Jurkat, Clone E6-1 (cell line): Measurements from ENCODE around the gene UQCRHL.

Experiments
- DNase-seq: peaks from one replicate; pipeline ENCODE4 v3.0.0-alpha.2; 2011; ENCODE audit warnings: low read depth, low spot score
- H3K4me3 ChIP-seq: 2 replicates; pipeline ENCODE4 v1.5.1; 2011; ENCODE audit warnings: mild to moderate bottlenecking, low read length, control low read depth, moderate library complexity

Gene UQCRHL

DNA sequence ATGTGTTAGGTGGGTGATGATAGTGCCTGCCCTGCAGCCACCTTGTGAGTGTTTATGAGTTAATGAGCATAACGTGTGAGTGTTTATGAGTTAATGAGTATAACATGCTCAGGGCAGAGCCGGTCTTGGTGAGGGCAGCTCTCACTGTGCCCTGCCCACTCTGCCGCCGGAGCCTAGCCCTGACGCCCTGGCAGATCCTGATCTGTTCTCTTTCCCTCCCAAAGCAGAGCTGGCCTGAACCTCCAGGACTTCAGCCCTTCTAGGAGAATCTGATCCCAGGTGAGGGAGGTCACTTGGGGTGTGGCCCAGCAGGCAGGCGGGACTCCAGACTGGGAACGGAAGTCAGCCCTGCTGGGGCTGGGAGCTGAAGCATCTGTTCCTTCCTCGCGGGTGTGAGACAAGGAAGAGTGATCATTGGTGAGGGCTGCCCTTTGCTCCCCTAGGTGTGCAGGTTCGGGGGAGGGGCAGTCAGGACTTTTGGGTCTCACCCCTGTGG, 43.1 kb downstream of the UQCRHL start:
- DNase-seq, result no peak
- no peak overlapping the region for H3K4me3 ChIP-seq

DNA sequence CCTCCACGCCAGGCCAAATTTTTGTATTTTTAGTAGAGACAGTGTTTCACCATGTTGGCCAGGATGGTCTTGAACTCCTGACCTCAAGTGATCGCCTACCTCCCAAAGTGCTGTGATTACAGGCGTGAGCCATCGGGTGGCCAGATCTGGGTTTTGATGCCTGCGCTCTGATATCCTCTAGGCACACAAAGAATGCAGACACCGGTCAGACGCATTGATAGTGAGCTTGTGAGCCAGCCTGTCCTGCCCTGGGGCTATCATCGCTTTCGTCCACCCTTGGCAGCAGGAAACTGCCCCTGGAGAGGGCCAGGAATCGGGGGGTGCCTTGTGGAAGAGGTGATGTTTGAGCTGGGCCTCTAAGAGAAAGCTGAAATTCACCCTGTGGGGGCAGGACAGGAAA, 44.9 kb downstream of the UQCRHL start:
- H3K4me3 ChIP-seq, result no peak overlapping the region
- DNase-seq, result no peak

DNA sequence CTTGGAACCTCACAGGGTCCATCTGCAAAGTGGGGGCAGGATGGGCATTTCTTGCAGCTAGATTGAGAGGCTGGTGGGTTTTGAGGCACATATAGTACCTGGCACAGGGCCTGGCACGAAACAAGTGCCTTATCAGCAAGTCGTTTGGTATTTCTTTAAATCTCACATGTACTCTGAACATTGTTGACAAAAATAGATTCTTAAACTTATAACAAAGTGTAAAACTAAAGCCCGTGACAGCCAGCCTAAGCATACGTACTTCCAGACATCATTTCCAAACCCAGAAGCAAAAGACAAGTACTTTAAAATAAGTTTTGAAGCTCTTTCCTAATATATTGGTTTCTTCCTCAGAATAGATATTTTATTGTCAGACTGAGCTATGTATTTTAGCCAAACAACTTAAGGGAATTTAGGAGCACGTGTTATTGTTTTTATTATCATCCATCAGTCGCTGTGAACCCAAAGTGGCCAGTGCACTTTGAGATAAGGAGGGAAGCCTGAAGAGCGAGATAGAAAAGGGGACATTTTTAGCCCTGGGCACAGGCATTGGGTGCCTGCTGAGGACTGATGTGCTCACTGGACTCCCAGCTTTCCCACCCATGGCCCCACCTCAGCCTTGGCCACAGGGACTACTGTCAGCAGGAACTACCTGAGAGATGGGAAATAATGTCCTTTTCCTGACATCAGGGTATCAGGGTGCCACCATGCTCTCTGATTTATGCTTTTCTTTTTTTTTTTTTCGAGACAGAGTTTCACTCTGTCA, 45.9 kb downstream of the UQCRHL start:
- no peak for DNase-seq
- no peak overlapping the region for H3K4me3 ChIP-seq

DNA sequence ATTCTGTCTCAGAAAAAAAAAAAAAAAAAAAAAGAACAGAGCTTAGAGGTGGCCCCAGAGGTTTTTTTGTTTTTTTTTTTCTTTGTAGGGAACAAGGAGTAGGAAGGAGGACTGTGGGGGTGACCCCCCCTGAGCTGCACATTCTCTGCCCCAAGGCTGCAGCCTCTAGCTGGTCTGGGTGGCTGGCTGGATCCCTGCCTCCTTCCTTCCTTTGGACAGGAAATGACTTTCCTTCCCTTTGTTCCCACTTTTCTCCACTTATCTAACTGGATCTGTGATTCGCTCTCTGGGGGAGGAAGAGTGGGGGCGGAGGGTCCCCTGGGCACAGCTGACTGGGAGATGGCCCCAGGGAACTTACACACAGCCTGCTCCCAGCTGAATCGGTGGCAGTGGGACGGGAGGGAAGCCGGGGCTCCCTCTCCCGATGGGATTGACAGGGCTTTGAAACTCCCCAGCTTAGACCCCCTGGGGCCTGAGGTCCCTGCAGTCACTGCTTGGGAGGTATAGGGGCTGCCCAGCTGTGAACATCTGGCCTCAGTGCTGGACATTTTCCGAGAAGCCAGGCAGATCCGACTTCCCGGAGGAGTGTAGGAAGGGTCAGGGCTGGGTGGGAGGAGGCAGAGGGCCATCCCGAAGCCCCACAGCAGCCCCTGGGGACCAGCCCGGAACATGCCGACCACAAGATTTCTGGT, 46.8 kb downstream of the UQCRHL start:
- no peak for DNase-seq
- H3K4me3 ChIP-seq, result no peak overlapping the region

DNA sequence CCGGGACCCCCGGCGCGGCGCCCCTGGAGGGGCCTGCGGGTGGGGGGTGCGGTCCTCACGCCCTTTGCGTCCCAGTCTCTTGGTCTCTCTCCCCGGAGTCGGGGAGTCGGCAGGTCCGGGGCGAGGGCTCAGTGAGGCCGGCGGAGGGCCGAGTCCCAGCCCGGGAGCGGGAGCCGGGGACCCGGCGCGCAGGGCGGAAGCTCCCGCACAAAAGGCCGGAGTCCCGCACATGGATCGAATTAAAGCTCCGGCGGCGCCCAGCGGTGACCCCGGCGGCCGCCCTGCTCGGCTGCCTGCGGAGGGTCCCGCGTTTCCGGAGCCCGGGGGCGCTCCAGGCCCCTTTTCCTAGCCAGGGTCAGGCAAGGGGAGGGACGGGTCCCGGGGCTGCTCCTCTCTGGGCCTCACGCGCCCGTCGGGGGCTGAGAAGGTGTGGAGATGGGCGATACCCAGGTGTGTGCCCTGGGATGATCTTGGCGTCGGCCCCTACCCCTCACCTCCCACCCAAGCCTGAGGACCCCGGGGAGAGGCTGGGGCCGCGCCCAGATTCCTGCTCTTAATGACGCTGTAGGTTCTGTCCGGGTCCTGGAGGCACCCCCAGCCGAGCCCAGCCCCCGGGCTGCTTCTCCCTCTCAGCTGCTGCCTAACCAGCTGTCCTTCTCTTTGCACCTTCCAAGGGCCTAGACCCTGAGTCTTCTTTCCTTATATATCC, 48.3 kb downstream of the UQCRHL start:
- no peak for DNase-seq
- H3K4me3 ChIP-seq, result no peak overlapping the region

DNA sequence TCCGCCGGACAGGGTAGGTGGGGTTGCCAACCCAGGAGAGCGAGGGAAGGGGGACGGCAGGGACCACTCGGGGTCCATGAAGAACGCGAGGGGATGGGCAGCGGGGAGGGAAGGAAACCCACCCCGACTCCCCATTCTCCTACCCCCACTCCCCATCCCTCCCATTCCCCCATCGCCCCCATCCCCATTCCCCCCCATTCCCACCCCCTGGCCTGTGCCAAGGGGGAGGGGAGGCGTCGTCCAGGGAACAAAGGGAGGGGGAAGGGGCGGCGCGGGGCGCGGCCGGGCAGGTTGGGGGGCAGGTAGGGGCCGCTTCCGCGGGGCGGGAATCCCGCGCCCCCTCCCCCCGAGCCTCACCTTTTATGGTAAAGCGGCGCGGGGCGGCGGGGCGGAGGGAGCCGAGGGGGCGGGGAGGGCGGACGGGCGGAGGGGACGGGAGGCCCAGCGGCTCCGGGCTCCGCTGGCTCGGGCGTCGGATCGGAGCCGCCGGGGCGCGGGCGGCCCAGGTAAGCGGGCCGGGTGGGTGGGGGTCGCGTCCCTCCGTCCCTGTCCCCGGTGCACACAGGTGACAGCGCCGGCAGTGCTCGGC, 49.0 kb downstream of the UQCRHL start, which contains the start of gene FBLIM1:
TSS of gene FBLIM1 (plus strand) at position 453 of the 589 bp plus-strand sequence. CDS start 6,189 bp downstream, outside the sequence.
- no peak for DNase-seq
- no peak within 1 kb of the TSS for H3K4me3 ChIP-seq

DNA sequence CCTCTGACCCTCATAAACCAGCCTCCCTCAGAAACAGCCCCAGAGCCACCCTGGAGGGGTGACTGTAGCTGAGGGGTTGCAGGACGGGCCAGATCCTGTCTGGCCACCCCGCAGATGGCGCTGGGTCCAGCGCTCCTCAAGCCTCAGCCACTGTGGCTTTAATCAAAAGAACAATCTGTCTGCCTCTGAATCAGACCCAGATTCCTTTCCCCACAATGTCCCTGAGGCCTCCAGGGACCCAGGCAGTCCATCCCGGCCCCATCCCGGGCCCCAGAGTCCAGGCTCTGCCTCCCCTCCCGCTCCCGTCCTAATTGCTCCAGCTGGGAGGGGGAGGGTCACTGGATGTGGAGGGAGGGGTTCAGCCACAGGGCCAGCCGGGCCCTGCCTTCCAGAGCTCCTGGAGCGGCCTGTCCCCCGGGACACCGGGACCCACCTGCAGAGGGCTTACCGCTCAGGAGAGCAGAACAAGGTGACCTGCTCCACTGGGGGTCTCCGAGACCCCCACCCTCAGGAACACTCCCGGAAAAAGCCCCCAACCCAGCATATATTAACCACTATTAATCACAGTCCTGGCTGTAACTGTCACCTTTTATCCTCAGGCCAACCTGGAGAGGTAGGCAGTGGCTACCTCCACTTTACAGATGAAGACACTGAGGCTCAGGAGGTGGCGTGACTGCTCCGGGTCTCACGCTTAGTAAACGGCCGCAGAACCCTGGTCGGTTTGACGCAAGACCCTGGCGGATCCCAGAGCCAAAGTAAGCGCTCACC, 49.7 kb downstream of the UQCRHL start:
- DNase-seq, result no peak
- no peak overlapping the region for H3K4me3 ChIP-seq
